GM12878 (cell line): ENCODE data around the gene DNAI7. TPM values are rescaled to one million over a fixed set of nuclear protein-coding genes. Genes with fewer than 3 reads are reported as not detected.
A peak's percentile ranks its signal among the peaks of the same experiment; 100 is the strongest.

Experiments used
- ATAC-seq: fragments of 200-7000 bp; cut with Tn5 transposase; 3 replicates; pipeline ENCODE4 v1.9.1; 2020; ENCODE audit warnings: mild to moderate bottlenecking, moderate library complexity
- BruUV-seq: library from RNA; stranded (reverse); fragments of 400-500 nt; replicated peaks from 2 replicates; lab custom pipeline; 2021; lab: Mats Ljungman, UMichigan
- CTCF ChIA-PET: fragments of 300-600 bp; sonication (Branson Sonifier 250); formaldehyde crosslinking; extraction: SDS; loops from one replicate; lab custom pipeline; 2021; ENCODE audit warnings: inconsistent platforms; lab: Yijun Ruan, JAX
- POLR2A ChIA-PET: fragments of 350-600 bp; formaldehyde crosslinking; extraction: SDS; loops from one replicate; lab custom pipeline; 2021; ENCODE audit warnings: inconsistent platforms; lab: Charles Lee
- RAD21 ChIA-PET: fragments of 300-600 bp; sonication (Branson Sonifier 250); formaldehyde crosslinking; loops from one replicate; lab custom pipeline; 2023; ENCODE audit warnings: antibody characterized with exemption; ENCODE audit not compliant: unreplicated experiment; lab: Charles Lee
- SMC1A ChIA-PET: fragments of 300-600 bp; sonication (Branson Sonifier 250); formaldehyde crosslinking; loops from one replicate; lab custom pipeline; 2023; ENCODE audit not compliant: unreplicated experiment, uncharacterized antibody; lab: Charles Lee
- DNase-seq: peaks from one replicate; pipeline ENCODE4 v3.0.0-alpha.2; 2011; ENCODE audit warnings: low read depth, low spot score
- FAIRE-seq: peaks from 3 replicates; lab custom pipeline; 2011; peaks lifted over from hg19 to GRCh38; lab: Jason Lieb, UNC
- H2AFZ ChIP-seq: 2 replicates; pipeline ENCODE4 v1.6.0; 2011; ENCODE audit warnings: low read depth, low read length, control low read depth; ENCODE audit not compliant: control insufficient read depth
- H3K27ac ChIP-seq: 2 replicates; pipeline ENCODE4 v1.5.1; 2011; ENCODE audit warnings: control low read depth; ENCODE audit not compliant: control insufficient read depth, insufficient read depth
- H3K27me3 ChIP-seq, 2 experiments: replicated peaks in 1 of 2; 2 replicates each; pipeline versions ENCODE4 v1.6.0 to v1.6.1; 2011; ENCODE audit warnings: low read length in 1 of 2; ENCODE audit not compliant: control insufficient read depth in 2 of 2, insufficient read depth in 2 of 2
- H3K36me3 ChIP-seq, 2 experiments: 2 replicates each; pipeline ENCODE4 v1.5.1; 2011; ENCODE audit warnings: low read length in 1 of 2; ENCODE audit not compliant: control insufficient read depth in 2 of 2, insufficient read depth in 2 of 2
- H3K4me1 ChIP-seq: 2 replicates; pipeline ENCODE4 v1.6.1; 2011; ENCODE audit warnings: mild to moderate bottlenecking, low read length, moderate library complexity, mixed read lengths; ENCODE audit not compliant: control insufficient read depth, insufficient read depth
- H3K4me2 ChIP-seq: 2 replicates; pipeline ENCODE4 v1.6.0; 2011; ENCODE audit warnings: control low read depth; ENCODE audit not compliant: control insufficient read depth, insufficient read depth
- H3K4me3 ChIP-seq: fragments of 200-600 bp; sonication (generic); 2 replicates; pipeline ENCODE4 v1.5.1; 2016
- H3K79me2 ChIP-seq: 2 replicates; pipeline ENCODE4 v1.6.0; 2011; ENCODE audit warnings: low read length; ENCODE audit not compliant: control insufficient read depth, insufficient read depth
- H3K9ac ChIP-seq: 2 replicates; pipeline ENCODE4 v1.8.0; 2011; ENCODE audit warnings: low read length, control low read depth, mixed read lengths; ENCODE audit not compliant: control insufficient read depth, insufficient read depth
- H3K9me3 ChIP-seq: replicated peaks from 3 replicates; pipeline ENCODE4 v1.5.1; 2011; ENCODE audit warnings: mild to moderate bottlenecking, low read length; ENCODE audit not compliant: control insufficient read depth, insufficient read depth
- H4K20me1 ChIP-seq: 2 replicates; pipeline ENCODE4 v1.6.0; 2011; ENCODE audit not compliant: control insufficient read depth, insufficient read depth
- CBX5 ChIP-seq: sonication (generic); IDR thresholded peaks from 2 replicates; pipeline ENCODE4 v1.6.1; 2016; ENCODE audit warnings: low read depth, moderate library complexity, mild to moderate bottlenecking, inconsistent platforms
- CUX1 ChIP-seq: IDR thresholded peaks from 2 replicates; pipeline ENCODE4 v1.6.1; 2012; ENCODE audit warnings: improper control_type of control experiment, low read depth, low read length; ENCODE audit not compliant: insufficient replicate concordance
- IRF3 ChIP-seq: fragments of 450-650 bp; IDR thresholded peaks from 2 replicates; pipeline ENCODE4 v1.6.1; 2014; ENCODE audit warnings: mild to moderate bottlenecking
- MLLT1 ChIP-seq: fragments of 450-650 bp; IDR thresholded peaks from 2 replicates; pipeline ENCODE4 v1.6.1; 2016; ENCODE audit warnings: mild to moderate bottlenecking
- MYB ChIP-seq: fragments of 150-350 bp; IDR thresholded peaks from 2 replicates; pipeline ENCODE4 v1.6.1; 2014; ENCODE audit warnings: mild to moderate bottlenecking, low read depth, low read length, borderline replicate concordance
- PAX8 ChIP-seq: fragments of 450-650 bp; IDR thresholded peaks from 2 replicates; pipeline ENCODE4 v1.6.1; 2017; ENCODE audit warnings: mild to moderate bottlenecking, moderate library complexity
- PML ChIP-seq: IDR thresholded peaks from 2 replicates; pipeline ENCODE4 v1.6.1; 2012; ENCODE audit warnings: low read length, inconsistent platforms
- RAD21 ChIP-seq: IDR thresholded peaks from 2 replicates; pipeline ENCODE4 v1.6.1; 2011; ENCODE audit warnings: mild to moderate bottlenecking, low read depth, low read length, moderate library complexity; ENCODE audit not compliant: insufficient read depth
- RUNX3 ChIP-seq: IDR thresholded peaks from 2 replicates; pipeline ENCODE4 v1.6.1; 2012; ENCODE audit warnings: low read length, inconsistent platforms
- SMC3 ChIP-seq: IDR thresholded peaks from 2 replicates; pipeline ENCODE4 v1.6.1; 2011; ENCODE audit warnings: low read length, improper control_type of control experiment, borderline replicate concordance
- STAT1 ChIP-seq: fragments of 450-650 bp; conservative IDR thresholded peaks from 2 replicates; pipeline ENCODE4 v1.6.1; 2014; ENCODE audit warnings: antibody characterized with exemption, mild to moderate bottlenecking
- SUPT20H ChIP-seq: IDR thresholded peaks from 2 replicates; pipeline ENCODE4 v1.6.1; 2011; ENCODE audit warnings: low read depth, mild to moderate bottlenecking, low read length, moderate library complexity, borderline replicate concordance; ENCODE audit not compliant: control insufficient read depth
- TCF7 ChIP-seq: IDR thresholded peaks from 2 replicates; pipeline ENCODE4 v1.6.1; 2014; ENCODE audit warnings: antibody characterized with exemption, borderline replicate concordance
- USF1 ChIP-seq: IDR thresholded peaks from 2 replicates; pipeline ENCODE4 v1.6.1; 2011; ENCODE audit warnings: borderline replicate concordance, low read depth, mild to moderate bottlenecking, moderate library complexity, mixed read lengths, low read length; ENCODE audit not compliant: insufficient read depth; ENCODE audit errors: extremely low read length
- YY1 ChIP-seq: IDR thresholded peaks from 2 replicates; pipeline ENCODE4 v1.6.1; 2011; ENCODE audit warnings: low read depth, mild to moderate bottlenecking, low read length
- WGBS: methylation state at CpG from one replicate; pipeline ENCODE4 v1.1.6; 2016; ENCODE audit warnings: low lambda C conversion rate; ENCODE audit not compliant: insufficient replicate concordance, insufficient coverage; ENCODE audit errors: missing lambda C conversion rate; 5-methylcytosine and 5-hydroxymethylcytosine counted together
- in situ Hi-C: fragments of 300-500 bp; cut with MboI; formaldehyde crosslinking; loops from 9 replicates; pipeline ENCODE4 v1.14.3; 2018; ENCODE audit warnings: mixed read lengths
- intact Hi-C: fragments of 100-400 bp; cut with micrococcal nuclease; formaldehyde crosslinking; loops from one replicate; pipeline ENCODE4 v1.14.2; 2022; ENCODE audit not compliant: unreplicated experiment
- polyA plus RNA-seq, 11 experiments: library from polyadenylated mRNA; depleted of rRNA in 4 of 11; unstranded in 6 of 11; stranded (reverse) in 5 of 11; fragments of >200 nt; fragmentation: Nextera tagmentation in 4 of 11; fragmentation: Illumina TruSeq in 1 of 11; extraction: Ambion mirVana in 4 of 11; extraction: Trizol in 1 of 11; gene quantifications; 1 replicate in 1 of 11; 2 replicates in 10 of 11; pipeline versions ENCODE4 v1.2.1 to v1.2.3, GENCODE V29; 2011 to 2016; ENCODE audit warnings: inconsistent platforms in 2 of 11, missing spikeins in 2 of 11, low read depth in 1 of 11
- total RNA-seq, 4 experiments: library from RNA; depleted of rRNA in 3 of 4; stranded (reverse); fragments of >200 nt in 3 of 4; fragmentation: Illumina TruSeq in 1 of 4; extraction: Trizol in 1 of 4; gene quantifications; 2 replicates each; pipeline versions ENCODE4 v1.2.1 to v1.2.3, GENCODE V29; 2013 to 2021

Gene DNAI7
- total and polyA plus RNA-seq, 10 of the 15 experiments (the other 5 are each of a cell fraction or from before 2014, with no cell fraction given) = 0.05 to 0.48 (median 0.13) TPM; not detected in 4

GRCh38 chr12:25155022-25155576, 39.9 kb downstream of the DNAI7 start:
- Histone ChIP-seq H3K9me3 (no peaks in the 10 kb centered on the region; the same call in 1 of the 3 replicates), H2AFZ (peak overlapping the region; percentile 71), H3K4me2 (peak overlapping the region; percentile 87), H4K20me1 (no peaks in the 10 kb centered on the region), H3K4me1 (peaks cover 17% of the 10 kb centered on the region), H3K79me2 (no peaks in the 10 kb centered on the region), H3K36me3 (no peaks in the 10 kb centered on the region), H3K27me3 (no peaks in the 10 kb centered on the region), H3K4me3 (peak overlapping the region; percentile 47; the same call in 1 of the 2 replicates), H3K27ac (peak overlapping the region; percentile 63; the same call in 1 of the 2 replicates), H3K9ac (no peak overlapping the region)
- ChIA-PET RAD21 (interaction anchor here (0.7 to 2.9 kb wide), 19 partner anchors 10 to 315 kb away, joined by 3 to 25 read pairs (median 4); partner anchors contain the start of genes DNAI7 and ETFRF1), SMC1A (interaction anchor here (0.5 to 4.5 kb wide), 37 partner anchors 9 to 1150 kb away, joined by 3 to 31 read pairs (median 4); a partner anchor contains a TSS), POLR2A (no interaction called here), CTCF (interaction anchor here (0.6 to 5.9 kb wide), 33 partner anchors 8 to 371 kb away, joined by 3 to 56 read pairs (median 4); partner anchors contain the start of genes DNAI7 and ETFRF1)
- ATAC-seq (peak; percentile 64), FAIRE-seq (no peak), DNase-seq (peak; percentile 57)
- WGBS = 0% methylated on average over 2 of the region's 2 CpGs
- intact Hi-C loops (loop anchor here (1.0 kb wide), 1 partner anchor 232 kb away; no protein-coding TSS in a partner anchor), in situ Hi-C loops (no loop called here)
- BruUV-seq = no TSS peak
- TF ChIP-seq PAX8 = no peak
- no peak; the same call in 1 of the 2 replicates for TF ChIP-seq PML
- peak; percentile 14; the same call in 1 of the 2 replicates for TF ChIP-seq CBX5
- TF ChIP-seq TCF7 = no peak
- TF ChIP-seq MYB = no peak
- TF ChIP-seq SUPT20H = no peak
- TF ChIP-seq STAT1 = no peak
- peak; percentile 78 for TF ChIP-seq CUX1
- no peak for TF ChIP-seq MLLT1
- TF ChIP-seq SMC3 = peak; percentile 51; the same call in 1 of the 2 replicates
- no peak for TF ChIP-seq IRF3
- TF ChIP-seq USF1 = no peak
- peak; percentile 57 for TF ChIP-seq RAD21
- no peak for TF ChIP-seq YY1
- no peak for TF ChIP-seq RUNX3
